Stimulated activated CD4-positive, alpha-beta T cell treated with anti-CD3 and anti-CD28 coated beads, Interleukin-2, amount 100 ng/mL, for 24 hours (primary cell): ENCODE measurements around the gene AJM1.

ENCODE experiments used
- DNase-seq, 2 donors: peaks; one replicate each; pipeline ENCODE4 v3.0.0-alpha.2; 2020

AJM1 gene

DNA sequence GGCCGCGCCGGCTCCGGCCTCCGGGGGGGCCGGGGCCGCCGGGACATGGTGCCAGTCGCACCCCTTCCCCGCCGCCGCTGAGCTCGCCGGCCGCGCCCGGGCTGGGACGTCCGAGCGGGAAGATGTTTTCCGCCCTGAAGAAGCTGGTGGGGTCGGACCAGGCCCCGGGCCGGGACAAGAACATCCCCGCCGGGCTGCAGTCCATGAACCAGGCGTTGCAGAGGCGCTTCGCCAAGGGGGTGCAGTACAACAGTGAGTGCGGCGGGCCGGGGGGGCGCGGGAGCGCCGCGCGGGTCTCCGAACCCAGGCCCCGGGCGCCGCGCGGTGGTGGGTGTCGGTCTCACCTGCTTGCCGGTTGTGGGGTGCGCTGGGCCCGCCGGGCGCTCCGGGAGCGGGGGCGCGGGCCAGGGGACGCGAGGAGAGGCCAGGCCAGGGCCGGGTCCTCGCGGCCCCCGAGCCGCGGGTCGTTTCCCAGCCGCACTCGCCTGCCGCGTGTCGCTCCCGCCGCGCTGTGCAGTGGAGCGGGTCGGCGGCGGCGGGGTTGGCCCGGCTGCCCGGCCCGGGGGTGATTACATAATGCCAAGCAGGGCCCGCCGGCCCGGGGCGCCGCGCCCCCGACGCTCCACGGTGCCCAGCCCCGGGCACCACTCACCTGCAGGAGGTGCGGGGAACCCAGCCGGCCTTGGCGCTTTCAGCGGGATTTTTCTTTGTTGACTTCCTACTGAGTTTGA, 34.0 kb upstream of the AJM1 start:
- DNase-seq, result peak; percentile 50 to 55

DNA sequence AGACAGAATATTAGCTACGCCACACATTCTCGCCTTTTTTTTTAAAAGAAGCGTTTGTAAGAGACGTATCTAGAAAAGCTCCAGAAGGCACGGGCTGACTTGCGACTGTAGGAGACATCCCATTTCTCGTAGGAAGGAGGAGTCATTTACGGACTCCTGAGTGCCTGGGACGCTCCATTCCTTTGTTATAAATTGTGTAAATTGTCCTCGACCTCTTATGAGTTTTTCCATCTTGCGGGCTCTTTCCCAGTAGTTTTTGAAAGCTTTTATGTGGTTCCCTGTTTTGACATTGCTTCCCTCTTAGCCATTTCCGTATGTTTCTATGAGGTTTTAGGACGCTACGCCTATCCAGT, 33.5 kb upstream of the AJM1 start:
- no peak for DNase-seq

DNA sequence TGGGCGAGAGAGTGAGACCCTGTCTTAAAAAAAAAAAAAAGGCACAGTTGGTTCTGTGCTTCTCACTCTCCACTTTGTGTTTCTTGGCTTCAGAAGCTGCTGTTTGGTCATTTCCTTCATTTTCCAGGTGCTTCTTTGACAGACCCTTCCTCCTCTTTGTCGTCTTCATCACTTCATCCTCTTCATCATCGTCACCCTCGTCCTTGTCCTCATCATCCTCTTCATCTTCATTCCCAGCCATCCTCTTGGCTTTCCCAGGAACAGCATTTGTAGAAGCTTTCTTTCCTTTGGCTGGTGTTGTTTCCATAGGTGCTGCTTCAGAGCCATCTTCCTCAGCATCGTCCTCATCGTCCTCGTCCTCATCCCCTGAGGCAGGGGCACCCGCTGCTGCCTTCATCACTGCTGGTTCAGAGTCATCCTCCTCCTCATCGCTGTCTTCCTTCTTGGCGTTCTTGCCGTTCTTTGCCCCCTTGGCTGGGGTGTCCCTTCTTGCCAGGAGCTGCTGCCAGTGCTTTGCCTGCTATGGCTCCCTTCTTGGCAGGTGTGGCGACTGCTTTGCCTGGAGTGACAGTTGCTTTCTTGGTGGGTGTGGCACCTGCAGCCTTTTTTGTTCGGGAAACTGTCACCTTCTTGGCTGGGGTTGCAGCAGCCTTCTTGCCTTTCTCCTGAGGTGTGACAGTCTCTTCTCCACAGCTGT, 27.4 kb upstream of the AJM1 start:
- no peak for DNase-seq

DNA sequence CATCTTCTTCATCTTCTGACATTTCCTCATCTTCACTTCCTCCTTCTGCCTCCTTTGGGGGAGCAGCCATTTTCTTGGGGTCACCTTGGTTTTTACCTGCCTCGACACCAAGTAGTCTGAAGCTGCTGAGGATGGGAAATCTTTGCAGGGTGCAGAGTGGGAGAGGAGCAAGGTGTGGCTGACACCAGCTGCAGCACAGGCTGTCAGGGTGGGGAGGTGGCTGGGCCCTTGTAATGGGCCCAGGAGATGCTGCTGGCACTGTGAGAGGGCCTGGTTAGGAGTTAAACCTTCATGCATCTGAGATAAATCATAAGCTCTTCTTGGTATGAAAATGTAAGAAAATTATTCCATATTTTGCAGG, 26.9 kb upstream of the AJM1 start:
- DNase-seq, result no peak

DNA sequence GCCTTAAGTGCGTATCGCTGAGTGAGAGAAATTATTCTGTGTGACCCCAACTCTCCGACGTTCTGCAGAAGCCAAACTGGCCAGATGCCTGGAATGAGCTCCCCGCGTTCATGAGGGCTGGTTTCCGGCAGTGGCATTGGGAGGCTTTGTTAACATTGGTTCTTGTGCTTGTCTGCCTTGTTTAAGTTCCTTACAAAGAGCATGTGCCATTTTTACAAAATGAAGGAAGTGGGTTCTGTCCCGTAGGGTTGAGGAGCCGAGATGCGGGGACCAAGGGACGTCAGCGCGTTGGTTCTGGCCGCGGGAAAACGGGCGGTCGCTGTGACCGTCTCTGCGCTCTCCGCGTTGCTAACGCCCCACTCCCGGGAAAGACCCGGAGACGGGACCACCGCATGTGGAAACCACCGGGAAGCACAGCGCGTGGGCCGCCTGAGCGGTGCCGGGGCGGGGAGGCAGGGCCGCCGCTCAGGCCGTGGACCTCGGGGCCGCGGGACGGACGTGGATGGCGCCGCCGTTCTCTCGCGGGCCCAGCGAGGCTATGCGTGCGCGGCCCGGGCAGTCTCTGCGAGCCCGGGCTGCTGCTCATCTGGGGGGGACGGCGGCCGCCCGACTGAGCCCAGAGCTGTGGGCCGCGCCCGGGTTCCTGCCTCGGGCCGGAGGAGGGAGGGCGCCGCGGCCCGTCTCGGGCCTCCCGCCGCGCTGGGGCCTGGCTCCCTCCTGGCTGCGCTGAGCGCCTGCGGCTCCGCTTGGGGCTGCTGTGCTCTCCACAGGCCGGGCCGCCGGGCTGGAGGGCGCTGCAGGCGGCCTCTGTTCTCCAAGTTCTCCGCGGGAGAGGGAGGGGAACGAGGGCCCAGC, 21.1 kb upstream of the AJM1 start:
- DNase-seq, result no peak

DNA sequence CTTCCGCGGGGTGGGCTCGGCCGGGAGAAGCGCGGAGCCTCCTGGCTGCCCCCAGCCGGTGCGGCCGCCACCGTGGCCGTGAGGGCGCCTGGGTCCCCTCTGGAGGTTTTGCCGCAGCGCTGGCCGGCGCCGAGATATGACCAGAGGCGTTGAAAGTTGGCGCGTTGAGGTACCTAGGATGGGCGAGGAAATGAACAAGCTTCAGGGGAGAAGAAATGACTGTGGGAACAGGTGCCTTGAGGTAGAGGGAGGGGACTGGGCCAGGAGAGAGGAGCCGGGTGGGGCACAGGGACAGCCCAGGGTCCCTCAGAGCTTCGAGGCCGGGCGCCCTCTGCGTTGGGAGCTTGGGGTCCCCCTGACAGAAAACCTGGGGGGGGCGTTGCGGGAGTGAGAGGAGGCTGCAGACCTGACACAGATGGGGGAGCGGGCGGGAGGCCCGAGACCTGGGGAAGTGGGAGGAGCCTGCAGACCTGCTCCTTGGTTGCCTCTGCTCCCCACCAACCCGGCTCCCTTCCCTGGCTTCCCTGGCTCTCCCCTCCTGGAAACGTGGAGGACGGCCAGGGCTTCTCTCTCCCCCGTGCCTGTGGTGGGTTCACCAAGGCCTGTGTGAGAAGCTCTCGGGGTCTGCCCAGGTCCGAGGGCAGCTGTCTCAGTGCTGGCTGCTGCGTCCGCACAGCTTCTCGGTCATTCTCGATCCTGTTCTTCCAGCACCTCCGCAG, 20.3 kb upstream of the AJM1 start:
- no peak for DNase-seq

DNA sequence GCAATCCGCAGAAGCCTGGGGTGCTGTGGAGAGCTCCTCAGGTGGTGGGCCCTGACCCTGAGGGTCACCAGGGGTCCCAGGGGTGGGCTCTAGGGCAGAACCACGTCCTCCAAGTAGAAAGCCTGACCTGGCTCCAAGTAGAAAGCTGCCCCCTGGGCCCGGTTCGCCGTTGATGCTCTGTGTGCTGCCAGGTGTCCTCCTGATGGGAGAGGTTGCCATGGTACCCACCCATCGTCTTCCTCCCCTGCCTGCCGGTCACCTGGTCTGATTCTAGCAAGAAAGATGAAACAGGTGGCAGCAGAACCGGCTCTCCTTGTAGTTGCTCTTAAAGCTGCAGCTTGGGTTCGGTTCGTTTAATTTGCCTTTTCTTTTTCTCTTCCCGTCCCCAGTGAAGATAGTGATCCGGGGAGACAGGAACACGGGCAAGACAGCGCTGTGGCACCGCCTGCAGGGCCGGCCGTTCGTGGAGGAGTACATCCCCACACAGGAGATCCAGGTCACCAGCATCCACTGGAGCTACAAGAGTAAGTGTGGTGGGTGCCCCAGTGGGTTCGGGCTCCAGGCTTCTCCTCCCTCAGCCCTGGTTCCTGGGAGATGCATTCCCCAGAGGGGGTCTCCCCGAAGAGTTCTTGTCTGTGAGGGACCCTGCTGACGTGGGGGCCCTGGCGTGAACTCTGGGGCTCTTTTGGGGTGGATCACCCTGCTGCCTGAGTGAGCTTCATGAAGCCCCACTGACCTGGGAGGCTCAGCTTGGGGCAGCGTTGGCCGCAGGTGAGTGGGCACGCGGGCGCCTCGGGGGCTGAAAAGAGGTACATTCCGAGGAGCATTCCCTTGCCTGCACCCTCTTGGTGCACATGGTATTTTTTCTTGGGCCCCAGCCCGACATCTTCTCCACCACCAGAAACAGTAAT, 18.9 kb upstream of the AJM1 start:
- no peak for DNase-seq

DNA sequence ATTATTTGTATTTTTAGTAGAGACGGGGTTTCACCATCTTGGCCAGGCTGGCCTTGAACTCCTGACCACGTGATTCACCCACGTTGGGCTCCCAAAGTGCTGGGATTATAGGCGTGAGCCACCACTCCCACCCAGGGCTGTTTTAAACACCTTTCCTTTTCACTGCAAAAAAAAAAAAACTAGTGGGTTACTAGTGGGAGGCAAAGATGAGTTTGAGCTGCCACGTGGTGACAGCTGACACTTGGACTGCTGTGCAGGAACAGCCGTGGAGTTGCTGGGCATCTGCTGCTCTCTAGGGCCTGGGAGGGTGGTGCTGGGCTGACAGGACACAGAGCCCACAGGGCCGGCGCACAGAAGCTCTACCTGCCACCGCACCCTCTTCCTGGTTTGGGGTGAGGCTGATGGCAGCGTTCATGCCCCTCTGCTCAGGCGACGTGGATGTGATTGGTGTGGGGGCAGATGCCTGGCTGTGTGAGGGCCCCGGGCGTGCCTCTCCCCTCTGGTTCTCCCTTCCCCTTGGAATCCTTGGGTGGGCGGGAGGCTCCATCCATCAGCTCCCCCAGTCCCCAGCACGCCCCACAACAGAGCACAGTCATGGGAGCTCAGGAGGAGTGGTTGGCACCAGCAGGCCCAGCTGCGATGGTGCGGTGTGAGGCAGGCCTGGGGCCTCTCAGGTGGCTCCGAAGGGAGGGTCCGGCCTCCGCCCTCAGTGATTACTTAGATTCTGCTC, 17.6 kb upstream of the AJM1 start:
- no peak for DNase-seq

DNA sequence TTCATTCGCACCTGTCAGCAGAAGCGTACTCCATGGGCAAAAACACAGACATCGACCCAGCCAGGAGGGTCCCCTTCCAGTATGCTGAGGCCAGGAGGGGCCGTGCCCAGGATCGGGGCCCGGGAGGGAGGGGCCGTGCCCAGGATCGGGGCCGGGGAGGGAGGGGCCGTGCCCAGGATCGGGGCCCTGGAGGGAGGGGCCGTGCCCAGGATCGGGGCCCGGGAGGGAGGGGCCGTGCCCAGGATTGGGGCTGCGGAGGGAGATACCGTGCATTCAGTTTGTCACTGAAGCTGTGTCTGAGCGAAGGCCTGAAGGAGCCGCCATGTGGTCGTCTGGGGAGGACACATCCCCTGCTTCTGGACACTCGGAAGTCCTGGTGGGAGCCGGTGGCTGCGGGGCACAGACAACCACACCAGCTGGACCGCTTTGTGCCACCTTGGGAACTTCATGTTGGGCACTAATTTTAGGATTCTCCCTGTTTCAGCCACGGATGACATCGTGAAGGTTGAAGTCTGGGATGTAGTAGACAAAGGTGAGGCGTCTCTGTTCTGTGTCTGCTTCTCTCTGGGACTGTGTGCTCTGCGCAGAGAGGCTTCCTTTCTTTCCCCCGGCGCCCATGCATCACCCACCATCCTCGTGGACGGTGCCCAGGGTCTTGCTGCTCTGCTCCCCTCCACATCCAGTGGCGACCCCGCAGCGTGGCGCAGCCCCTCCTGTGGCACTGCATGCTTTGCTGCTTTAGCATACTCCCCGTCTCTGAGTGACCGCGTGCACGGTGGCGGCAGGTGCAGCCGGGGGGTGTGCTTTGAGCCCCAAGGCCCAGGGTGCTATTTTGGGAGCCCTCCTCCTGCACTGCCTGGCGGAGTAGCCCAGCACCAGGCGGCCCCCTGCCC, 16.7 kb upstream of the AJM1 start:
- no peak for DNase-seq

DNA sequence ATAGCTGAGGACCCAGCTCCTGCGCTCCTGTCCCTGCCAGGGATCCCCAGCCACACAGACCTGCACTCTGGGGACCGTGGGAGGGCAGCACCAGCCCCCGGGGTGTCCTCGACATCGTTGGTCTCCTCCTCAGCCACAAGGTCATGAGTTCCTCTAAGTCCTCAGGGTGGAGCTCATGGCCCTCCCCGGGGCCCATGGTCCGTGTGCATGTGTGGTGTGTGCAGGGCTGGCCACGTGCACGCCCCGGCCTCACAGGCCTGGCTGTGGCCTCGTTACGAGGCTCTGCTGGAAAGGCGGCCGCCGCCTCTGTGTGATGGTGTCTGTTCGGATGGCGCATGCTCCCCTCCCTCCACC, 16.1 kb upstream of the AJM1 start:
- DNase-seq, result no peak

DNA sequence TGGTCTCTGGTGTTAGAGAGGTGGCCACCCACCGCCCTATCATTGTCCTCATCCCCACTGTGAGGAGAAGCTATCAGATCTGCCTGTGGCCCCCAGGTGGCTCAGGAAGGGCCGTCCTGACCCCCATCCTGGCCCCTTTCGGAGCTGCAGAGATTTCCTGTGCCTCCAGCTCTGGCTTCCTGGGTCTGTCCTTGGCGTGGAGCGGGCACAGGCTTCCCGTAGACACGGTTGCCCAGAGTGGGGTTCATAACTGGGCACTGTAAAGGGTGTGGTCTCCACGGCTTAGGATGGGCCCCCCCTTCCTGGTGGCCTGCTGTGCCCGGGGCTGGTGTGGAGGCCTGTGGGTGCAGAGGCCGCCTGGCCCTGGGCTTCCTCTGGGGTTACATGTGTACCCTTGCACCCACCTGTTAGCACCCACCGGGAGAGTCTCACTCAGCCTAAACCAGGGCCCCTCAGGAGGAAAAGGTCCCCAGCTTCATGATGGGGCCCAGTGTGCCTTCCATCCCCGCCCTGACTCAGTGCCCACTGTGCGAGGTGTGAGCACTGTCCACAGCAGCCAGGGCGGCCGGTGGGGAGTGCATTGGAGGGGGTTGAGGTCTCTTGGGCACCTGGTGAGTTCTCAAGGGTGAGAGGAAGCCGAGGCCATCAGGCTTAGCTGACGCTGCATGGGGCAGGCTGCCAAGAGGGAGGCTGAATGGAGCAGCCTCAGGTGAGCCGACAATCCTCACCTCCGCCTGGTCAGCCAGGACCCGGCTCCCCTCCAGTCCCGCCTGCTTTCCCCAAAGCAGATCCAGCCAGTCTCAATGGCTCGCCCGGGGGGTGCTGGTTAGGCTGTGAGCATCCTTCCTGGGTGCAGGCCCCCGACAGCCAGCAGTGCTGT, 15.3 kb upstream of the AJM1 start:
- no peak for DNase-seq

DNA sequence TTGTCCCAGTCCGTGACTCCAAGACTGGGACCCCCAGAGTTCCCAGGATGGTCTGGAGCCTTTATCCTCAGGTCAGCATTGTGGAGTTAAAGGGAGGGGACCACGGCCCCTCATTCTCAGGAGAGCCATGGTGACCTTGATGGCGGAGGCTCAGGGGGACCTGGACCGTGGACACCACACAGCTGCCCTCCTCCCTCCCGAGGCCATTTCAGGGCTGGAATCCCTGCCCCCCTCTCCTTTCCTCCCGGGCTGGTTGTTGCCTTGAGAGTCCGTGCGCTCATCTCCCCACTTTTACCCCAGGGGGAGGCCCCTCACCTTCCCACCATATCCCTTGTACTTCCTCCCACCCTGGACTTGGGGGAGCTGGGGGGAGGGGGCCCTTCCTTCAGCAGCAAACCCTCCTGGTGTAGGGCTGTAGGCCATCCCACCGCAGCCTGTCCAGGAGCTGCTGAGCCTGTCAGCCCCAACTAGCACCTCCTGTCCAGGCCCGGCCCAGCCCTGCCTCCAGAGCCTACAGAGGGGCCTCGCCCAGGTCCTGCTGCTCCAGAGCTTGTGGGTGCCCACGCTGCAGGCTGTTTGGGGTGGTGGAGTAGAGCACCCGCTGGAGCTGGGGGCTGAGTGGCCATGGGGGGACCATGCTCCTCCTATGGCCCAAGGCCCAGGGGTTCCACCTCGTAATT, 14.3 kb upstream of the AJM1 start:
- no peak for DNase-seq

DNA sequence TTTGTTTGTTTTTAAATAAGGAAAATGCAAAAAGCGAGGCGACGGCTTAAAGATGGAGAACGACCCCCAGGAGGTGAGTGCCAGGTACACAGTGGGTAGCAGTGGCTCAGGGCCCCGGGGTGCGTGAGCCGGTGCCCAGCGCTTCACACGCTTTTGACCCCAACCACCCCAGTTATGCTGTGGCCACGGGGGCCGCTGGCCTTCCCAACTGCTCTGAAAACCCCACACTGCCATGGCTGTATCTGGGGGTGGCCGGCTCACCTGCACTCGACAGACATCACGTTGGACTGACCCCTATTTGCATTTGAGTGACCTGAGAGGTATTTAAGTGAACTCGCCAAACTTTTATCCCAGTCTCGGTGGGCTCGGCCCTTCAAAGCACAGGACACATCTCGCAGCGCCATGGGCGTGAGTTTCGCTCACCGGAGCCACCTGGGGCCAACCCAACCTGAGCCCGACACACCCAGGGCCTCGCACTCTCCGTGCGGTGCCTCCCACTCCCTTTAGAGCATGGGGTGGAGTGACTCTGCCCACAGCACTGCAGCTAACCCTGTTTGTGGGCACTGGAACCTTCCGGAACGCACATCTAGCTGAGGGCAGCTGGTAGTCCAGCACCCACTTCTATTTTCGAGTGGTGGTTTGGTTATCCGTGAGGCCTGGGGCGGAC, 13.7 kb upstream of the AJM1 start:
- DNase-seq, result no peak

DNA sequence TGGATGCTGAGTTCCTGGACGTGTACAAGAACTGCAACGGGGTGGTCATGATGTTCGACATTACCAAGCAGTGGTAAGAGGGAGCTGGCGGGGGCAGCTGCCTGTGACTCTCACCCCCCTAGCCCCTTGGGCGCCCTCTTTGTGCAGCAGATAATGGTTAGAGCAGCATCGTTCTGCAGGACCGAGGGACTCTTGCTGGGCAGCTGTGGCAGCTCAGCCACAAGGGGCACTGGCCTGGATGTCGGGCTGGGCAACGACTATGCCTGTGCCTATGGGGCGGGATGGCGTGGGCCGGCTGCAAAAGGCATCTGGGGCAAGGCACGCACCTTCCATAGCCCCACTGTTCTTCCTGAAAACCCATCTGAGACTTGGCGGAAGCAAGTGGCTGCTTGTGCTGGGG, 12.9 kb upstream of the AJM1 start:
- no peak for DNase-seq

DNA sequence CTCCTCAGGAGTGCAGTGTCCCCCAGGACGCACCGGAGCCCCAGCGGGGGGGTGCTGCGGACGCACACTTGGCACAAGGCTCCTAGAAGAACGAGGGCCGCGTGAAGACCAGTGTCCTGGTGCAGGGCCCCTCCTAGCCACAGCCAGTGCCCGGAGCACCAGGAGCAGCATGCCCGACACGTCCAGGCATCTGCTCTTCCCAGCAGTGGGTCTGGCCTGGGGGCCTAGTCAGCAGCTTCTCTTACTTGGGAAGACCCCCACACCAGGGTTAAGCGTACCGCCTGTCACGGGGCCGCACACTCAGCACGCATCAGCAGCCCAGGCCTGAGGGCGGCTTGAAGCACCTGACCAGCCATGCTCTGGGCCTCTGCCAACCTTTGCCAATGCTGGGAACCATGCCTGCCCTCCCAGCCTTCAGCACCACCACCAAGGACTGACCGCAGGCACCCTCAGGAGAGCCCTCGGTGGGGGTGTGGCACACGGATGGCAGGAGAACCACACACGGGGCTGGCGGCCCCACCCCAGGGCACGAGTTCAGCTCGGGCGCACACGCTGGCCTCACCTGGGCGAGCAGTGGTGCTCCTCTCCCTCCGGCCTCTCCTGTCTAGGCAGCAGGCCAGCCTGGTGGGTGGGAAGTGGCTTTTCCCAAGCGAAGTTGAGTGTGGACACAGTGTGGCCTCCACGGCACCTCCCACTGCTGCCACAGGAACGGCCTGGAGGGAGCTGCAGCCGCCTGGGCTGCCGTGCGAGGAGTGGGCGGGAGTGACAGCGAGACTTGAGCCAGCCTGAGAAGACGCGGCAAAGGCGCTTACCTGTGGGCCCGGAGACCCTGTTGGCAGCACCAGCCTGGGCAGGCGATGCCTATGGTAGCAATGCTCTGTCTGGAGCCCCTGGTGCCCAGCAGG, 12.0 kb upstream of the AJM1 start:
- no peak for DNase-seq

DNA sequence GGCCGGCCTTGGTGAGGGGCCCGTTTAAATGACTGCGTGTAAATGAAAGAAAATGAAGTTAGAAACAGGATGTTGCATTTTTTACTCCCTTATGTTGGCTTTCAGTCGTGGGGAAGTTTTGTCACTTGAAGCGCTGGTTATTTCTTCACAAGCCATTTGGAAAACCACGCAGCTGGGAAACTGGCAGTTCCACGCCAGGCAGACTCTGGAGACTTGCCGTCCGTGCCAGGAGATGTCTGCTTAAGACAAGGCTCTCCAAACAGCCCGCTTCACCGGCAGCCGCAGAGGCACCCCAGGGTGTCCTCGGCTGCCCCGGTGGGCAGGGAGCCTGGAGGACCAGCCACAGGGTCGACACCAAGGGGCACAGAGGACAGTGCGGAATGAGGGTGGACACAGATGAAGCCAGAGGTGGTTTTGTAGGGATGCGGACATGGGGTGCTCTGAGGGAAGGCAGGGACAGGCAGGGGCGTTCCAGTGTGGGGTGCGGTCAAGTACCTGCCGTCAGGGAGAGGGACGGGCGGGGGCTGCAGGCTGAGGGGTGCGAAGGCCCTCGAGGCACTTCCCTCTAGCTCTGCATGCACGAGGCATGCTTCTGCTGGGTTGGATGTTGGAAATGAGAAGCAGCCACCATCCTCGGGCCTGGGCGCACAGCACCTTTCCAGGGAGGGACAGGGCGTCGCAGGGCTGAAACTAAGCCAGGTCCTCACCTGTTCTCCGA, 11.1 kb upstream of the AJM1 start:
- no peak for DNase-seq

DNA sequence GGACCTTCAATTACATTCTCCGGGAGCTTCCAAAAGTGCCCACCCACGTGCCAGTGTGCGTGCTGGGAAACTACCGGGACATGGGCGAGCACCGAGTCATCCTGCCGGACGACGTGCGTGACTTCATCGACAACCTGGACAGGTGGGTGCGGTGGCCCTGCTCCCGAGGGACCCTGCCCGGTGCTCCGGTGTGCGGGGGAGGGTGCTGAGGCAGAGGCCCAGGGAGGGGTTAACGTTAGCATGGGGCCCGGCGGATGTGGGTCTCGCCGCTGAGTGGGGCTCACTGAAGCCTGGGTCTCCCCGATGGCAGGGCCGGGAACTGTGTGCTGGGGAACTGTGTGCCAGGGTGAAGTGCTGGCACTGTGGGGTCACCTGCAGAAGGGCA, 10.6 kb upstream of the AJM1 start:
- no peak for DNase-seq
